T-cell (primary cell): ENCODE data around the gene SPRN. TPM values are rescaled to one million over a fixed set of nuclear protein-coding genes. Genes with fewer than 3 reads are reported as not detected.
"Not testable (repeated sequence)": the region's sequence is repeated elsewhere in the genome, so short reads cannot be mapped to it uniquely, and the experiment has no call there.

Experiments
- ATAC-seq, 4 experiments: fragments of 200-7000 bp in 3 of 4; fragments of 150-1000 bp in 1 of 4; cut with Tn5 transposase; replicated peaks in 1 of 4; 1 replicate in 3 of 4; 2 replicates in 1 of 4; pipeline ENCODE4 v1.10.0; 2021; ENCODE audit warnings: moderate library complexity in 3 of 4, mild to moderate bottlenecking in 2 of 4, moderate number of reproducible peaks in 1 of 4
- CTCF ChIA-PET, 2 donors: fragments of 300-600 bp; sonication (Branson Sonifier 250); formaldehyde crosslinking; loops; one replicate each; lab custom pipeline; 2022; ENCODE audit warnings: antibody characterized with exemption in 2 of 2; lab: Charles Lee
- POLR2A ChIA-PET, 2 donors: fragments of 300-600 bp; sonication (Branson Sonifier 250); formaldehyde crosslinking; loops; one replicate each; lab custom pipeline; 2022; ENCODE audit warnings: antibody characterized with exemption in 2 of 2; lab: Charles Lee
- DNase-seq, 35 experiments: peaks; one replicate each; pipeline versions ENCODE4 v3.0.0 to v3.0.0-alpha.2; 2013 to 2023
- H3K27ac ChIP-seq: one replicate; pipeline ENCODE4 v1.5.1; 2013; ENCODE audit warnings: low read length
- H3K27me3 ChIP-seq, 2 experiments: replicated peaks in 1 of 2; 1 replicate in 1 of 2; 2 replicates in 1 of 2; pipeline versions ENCODE4 v1.6.1 to v1.7.0; 2013; ENCODE audit warnings: low read length in 1 of 2, mixed read lengths in 1 of 2; ENCODE audit not compliant: control insufficient read depth in 2 of 2, insufficient read depth in 2 of 2; ENCODE audit errors: extremely low read depth in 1 of 2
- H3K36me3 ChIP-seq, 2 donors: 1 replicate in 1 of 2; 2 replicates in 1 of 2; pipeline versions ENCODE4 v1.6.1 to v1.7.0; 2013; ENCODE audit warnings: low read length in 1 of 2; ENCODE audit not compliant: control insufficient read depth in 2 of 2, insufficient read depth in 1 of 2; ENCODE audit errors: extremely low read depth in 1 of 2
- H3K4me1 ChIP-seq, 2 experiments: 1 replicate in 1 of 2; 2 replicates in 1 of 2; pipeline versions ENCODE4 v1.6.1 to v1.7.0; 2013; ENCODE audit warnings: low read length in 2 of 2, mixed read lengths in 1 of 2; ENCODE audit not compliant: insufficient read depth in 2 of 2, control insufficient read depth in 1 of 2; ENCODE audit errors: extremely low read depth in 1 of 2
- H3K4me3 ChIP-seq, 2 donors: 1 replicate in 1 of 2; 2 replicates in 1 of 2; pipeline versions ENCODE4 v1.5.1 to v1.7.0; 2013; ENCODE audit warnings: mild to moderate bottlenecking in 2 of 2, low read length in 1 of 2, moderate library complexity in 1 of 2; ENCODE audit not compliant: control insufficient read depth in 1 of 2; ENCODE audit errors: extremely low read depth in 1 of 2
- H3K9me3 ChIP-seq: 2 replicates; pipeline ENCODE4 v1.7.0; 2013
- H3K27ac Mint-ChIP-seq, 2 donors: one replicate each; pipeline ENCODE4 v1.8.0; 2020 to 2021; ENCODE audit warnings: mild to moderate bottlenecking in 2 of 2, mixed read lengths in 2 of 2
- H3K27me3 Mint-ChIP-seq, 2 donors: one replicate each; pipeline ENCODE4 v1.8.0; 2021 to 2022; ENCODE audit warnings: mixed read lengths in 2 of 2
- H3K36me3 Mint-ChIP-seq: one replicate; pipeline ENCODE4 v1.8.0; 2021; ENCODE audit warnings: mixed read lengths
- H3K4me1 Mint-ChIP-seq, 3 donors: one replicate each; pipeline ENCODE4 v1.8.0; 2020 to 2022; ENCODE audit warnings: mixed read lengths in 3 of 3, mild to moderate bottlenecking in 1 of 3
- H3K4me3 Mint-ChIP-seq, 3 donors: one replicate each; pipeline ENCODE4 v1.8.0; 2020 to 2022; ENCODE audit warnings: mild to moderate bottlenecking in 3 of 3, mixed read lengths in 3 of 3, moderate library complexity in 3 of 3
- H3K9me3 Mint-ChIP-seq, 3 donors: one replicate each; pipeline ENCODE4 v1.8.0; 2020 to 2022; ENCODE audit warnings: mixed read lengths in 3 of 3
- WGBS: methylation state at CpG from one replicate; pipeline ENCODE4 v1.1.5; 2013; ENCODE audit warnings: missing lambda C conversion rate; ENCODE audit not compliant: insufficient coverage; 5-methylcytosine and 5-hydroxymethylcytosine counted together
- total RNA-seq, 35 experiments: library from RNA in 6 of 35; stranded (reverse) in 6 of 35; fragments of 120-200 nt in 1 of 35; gene quantifications; one replicate each; pipeline versions ENCODE4 v1.2.1 to v1.2.4 and lab custom pipeline; 2013 to 2026

The SPRN gene, protein sequence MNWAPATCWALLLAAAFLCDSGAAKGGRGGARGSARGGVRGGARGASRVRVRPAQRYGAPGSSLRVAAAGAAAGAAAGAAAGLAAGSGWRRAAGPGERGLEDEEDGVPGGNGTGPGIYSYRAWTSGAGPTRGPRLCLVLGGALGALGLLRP
- under 1 TPM in 2 of 5 donors, not detected in 3; 0.06 to 0.12 TPM for total RNA-seq
- total RNA-seq (2013), result not detected
- 0 to 0.13 (median 0) reads per million in 29 experiments for total RNA-seq (lab: John Stamatoyannopoulos, UW)

DNA sequence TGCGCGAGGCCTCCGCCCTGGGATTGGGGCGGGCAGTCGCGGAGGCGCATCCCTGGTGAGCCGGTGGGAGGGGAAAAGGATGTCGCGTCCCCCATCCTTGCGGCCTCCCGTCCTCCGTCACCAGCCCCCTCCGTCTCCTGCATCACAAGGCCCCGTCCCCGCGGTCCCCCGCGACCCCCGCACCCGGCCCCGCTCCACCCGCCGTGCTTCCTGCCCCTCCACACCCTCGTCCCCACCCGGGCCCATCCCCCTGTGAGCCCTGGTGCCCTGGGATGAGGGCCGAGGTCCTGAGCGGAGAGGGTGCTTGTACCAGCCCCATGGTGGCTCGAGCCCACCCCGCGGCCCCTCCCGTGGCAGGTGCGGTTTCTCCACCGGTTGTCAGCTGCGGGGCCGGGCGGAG is at the start of gene SPRN:
Gene SPRN (minus strand): TSS at position 25 of the 400 bp plus-strand sequence. CDS start 944 bp downstream, outside the sequence.
- DNase-seq, H3K4me1 Mint-ChIP-seq, H3K9me3 ChIP-seq, H3K36me3 Mint-ChIP-seq, H3K36me3 ChIP-seq, POLR2A ChIA-PET, CTCF ChIA-PET, H3K27ac Mint-ChIP-seq, H3K4me1 ChIP-seq, H3K27ac ChIP-seq, H3K4me3 ChIP-seq: not testable (repeated sequence)
- peaks cover 0 to 16% of the 10 kb centered on the region in 2 donors for H3K27me3 Mint-ChIP-seq
- peaks cover 0 to 12% (median 6%) of the 10 kb centered on the region in 3 donors for H3K9me3 Mint-ChIP-seq
- no CpG with 5 or more reads among the region's 37 CpGs for WGBS
- peak within 1 kb of the TSS in 2 of 3 donors; percentile 21 to 67 for H3K4me3 Mint-ChIP-seq
- ATAC-seq, result peak in 2 of 4 experiments; percentile 14 to 20
- peaks cover 0 to 23% of the 10 kb centered on the region in 2 experiments for H3K27me3 ChIP-seq

DNA sequence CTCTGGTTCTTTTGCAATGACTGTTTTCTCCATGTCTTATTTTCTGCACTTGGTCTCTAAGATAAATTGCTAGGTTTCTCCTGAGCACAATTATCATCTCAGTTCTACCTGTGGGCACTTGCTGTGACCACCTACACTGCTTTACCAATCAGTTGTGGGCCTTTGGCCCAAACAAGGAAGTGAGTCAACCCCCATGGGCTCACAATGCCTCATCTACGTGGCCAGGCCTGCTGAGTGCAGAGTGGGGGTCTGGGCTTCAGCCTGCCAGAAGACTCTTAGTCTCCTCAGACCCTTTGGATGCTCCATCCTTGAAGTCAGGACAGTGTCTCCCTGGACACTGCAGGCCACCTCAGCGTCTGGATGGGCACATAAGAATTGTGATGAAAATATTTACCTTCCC is 49.6 kb upstream of the SPRN start:
- Mint-ChIP-seq H3K27me3 (no peaks in the 10 kb centered on the region), H3K9me3 (peaks cover 0 to 3% (median 2%) of the 10 kb centered on the region in 3 donors), H3K4me1 (peaks cover 23 to 37% (median 27%) of the 10 kb centered on the region in 3 donors), H3K36me3 (peaks cover 5% of the 10 kb centered on the region), H3K4me3 (no peak overlapping the region), H3K27ac (peak overlapping the region; percentile 46 to 79)
- no peaks in the 10 kb centered on the region for H3K9me3 ChIP-seq
- WGBS, result 50% methylated on average over 1 of the region's 2 CpGs
- no peak for DNase-seq
- peaks cover 0 to 42% of the 10 kb centered on the region in 2 experiments for H3K4me1 ChIP-seq
- H3K4me3 ChIP-seq, result no peak overlapping the region
- peak overlapping the region; percentile 46 for H3K27ac ChIP-seq
- ChIA-PET CTCF (no interaction called here), POLR2A (no interaction called here)
- H3K36me3 ChIP-seq, result no peaks in the 10 kb centered on the region
- H3K27me3 ChIP-seq, result no peaks in the 10 kb centered on the region
- ATAC-seq, result no peak

DNA sequence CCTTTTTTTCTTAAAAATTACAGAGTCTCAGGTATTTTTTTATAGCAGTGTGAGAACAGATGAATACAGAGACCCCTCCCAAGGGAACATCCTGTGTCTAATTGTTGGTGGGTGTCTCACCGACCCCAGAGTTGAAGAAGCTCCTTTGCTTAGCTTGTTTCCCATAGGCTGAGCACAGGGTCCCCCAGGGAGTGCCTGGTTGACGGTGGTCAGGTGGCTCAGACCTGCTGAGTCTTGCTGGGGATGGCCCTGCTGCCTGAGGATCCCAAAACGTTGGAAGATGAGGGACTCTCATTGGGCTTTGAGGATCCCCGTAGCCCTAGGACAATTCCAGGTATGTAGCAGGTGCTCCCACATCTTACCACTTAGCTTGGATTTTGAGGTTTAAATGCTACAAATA is 48.8 kb upstream of the SPRN start:
- WGBS, result 83% methylated on average over 2 of the region's 4 CpGs
- peak overlapping the region in 1 of 2 donors; percentile 79 for H3K27ac Mint-ChIP-seq
- ChIA-PET CTCF (no interaction called here), POLR2A (no interaction called here)
- H3K9me3 Mint-ChIP-seq, result peaks cover 0 to 4% (median 3%) of the 10 kb centered on the region in 3 donors
- H3K4me1 ChIP-seq, result peaks cover 0 to 42% of the 10 kb centered on the region in 2 experiments
- DNase-seq (no peak), ATAC-seq (no peak)
- no peaks in the 10 kb centered on the region for H3K27me3 Mint-ChIP-seq
- H3K4me3 ChIP-seq, result no peak overlapping the region
- H3K36me3 Mint-ChIP-seq, result peaks cover 9% of the 10 kb centered on the region
- no peaks in the 10 kb centered on the region for H3K9me3 ChIP-seq
- peaks cover 23 to 37% (median 27%) of the 10 kb centered on the region in 3 donors for H3K4me1 Mint-ChIP-seq
- no peak overlapping the region for H3K4me3 Mint-ChIP-seq
- peak overlapping the region; percentile 46 for H3K27ac ChIP-seq
- no peaks in the 10 kb centered on the region for H3K27me3 ChIP-seq
- H3K36me3 ChIP-seq, result no peaks in the 10 kb centered on the region

DNA sequence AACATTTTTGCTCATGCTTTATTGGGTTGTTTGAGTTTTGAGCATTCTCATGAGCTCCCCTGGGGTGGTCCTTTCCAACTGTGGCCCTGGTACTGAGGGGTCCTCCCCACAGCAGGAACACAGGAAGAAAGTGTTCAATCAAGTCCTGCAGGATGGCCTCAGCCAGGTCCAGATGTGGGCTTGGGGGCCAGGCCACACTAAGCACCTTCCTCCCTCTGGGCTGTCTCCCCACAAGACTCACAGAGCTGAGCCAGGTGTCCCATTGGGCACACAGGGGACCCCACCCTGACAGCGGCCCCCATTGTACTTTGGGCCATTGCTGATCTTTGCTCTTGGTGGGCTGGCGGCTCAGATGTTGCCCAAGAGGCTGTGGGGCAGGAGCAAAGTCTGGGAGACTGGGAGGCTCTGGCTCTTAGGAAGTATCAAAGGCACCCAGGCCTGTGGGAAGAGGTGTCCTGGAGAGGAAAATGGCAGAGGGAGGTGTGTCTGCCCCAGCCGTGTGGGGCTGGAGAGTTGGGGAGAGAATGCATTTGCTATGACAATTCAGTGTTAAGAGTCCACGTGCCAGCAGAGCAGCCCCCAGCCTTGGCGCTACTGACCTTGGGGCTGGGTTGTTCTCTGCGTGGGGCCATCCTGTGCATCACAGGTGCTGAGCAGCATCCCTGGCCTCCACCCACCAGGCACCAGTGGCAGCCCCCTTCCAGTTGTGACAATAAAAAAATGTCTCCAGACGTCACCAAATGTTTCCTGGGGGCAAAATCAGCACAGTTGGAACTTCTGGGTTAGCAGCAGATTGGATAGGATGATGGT is 47.1 kb upstream of the SPRN start:
- H3K9me3 ChIP-seq, result no peaks in the 10 kb centered on the region
- peaks cover 20 to 33% (median 27%) of the 10 kb centered on the region in 3 donors for H3K4me1 Mint-ChIP-seq
- no peaks in the 10 kb centered on the region for H3K27me3 ChIP-seq
- no peak overlapping the region for H3K4me3 Mint-ChIP-seq
- no peak overlapping the region for H3K27ac ChIP-seq
- peaks cover 0 to 42% of the 10 kb centered on the region in 2 experiments for H3K4me1 ChIP-seq
- H3K9me3 Mint-ChIP-seq, result peaks cover 0 to 4% (median 3%) of the 10 kb centered on the region in 3 donors
- no peak for ATAC-seq
- no peaks in the 10 kb centered on the region for H3K36me3 ChIP-seq
- WGBS, result 96% methylated on average over 4 of the region's 7 CpGs
- DNase-seq, result no peak
- peak overlapping the region in 1 of 2 donors; percentile 52 for H3K27ac Mint-ChIP-seq
- POLR2A ChIA-PET, result no interaction called here
- CTCF ChIA-PET, result interaction anchor here in 1 of 2 donors (0.6 kb wide), 1 partner anchor 21 kb away, joined by 4 read pairs; no protein-coding TSS in a partner anchor
- H3K36me3 Mint-ChIP-seq, result peaks cover 22% of the 10 kb centered on the region
- peaks cover 0 to under 1% of the 10 kb centered on the region in 2 donors for H3K27me3 Mint-ChIP-seq
- H3K4me3 ChIP-seq, result no peak overlapping the region

DNA sequence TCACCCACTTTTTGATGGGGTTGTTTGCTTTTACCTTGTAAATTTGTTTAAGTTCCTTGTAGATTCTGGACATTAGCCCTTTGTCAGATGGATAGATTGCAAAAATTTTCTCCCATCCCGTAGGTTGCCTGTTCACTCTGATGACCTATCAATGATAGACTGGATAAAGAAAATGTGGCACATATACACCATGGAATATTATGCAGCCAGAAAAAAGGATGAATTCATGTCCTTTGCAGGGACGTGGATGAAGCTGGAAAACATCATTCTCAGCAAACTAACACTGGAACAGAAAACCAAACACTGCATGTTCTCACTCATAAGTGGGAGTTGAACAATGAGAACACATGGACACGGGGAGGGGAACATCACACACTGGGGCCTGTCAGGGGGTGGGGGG is 44.8 kb upstream of the SPRN start:
- Mint-ChIP-seq H3K36me3 (peaks cover 26% of the 10 kb centered on the region), H3K4me1 (peaks cover under 1 to 16% (median 9%) of the 10 kb centered on the region in 3 donors)
- DNase-seq, ATAC-seq, H3K27ac ChIP-seq, H3K27ac Mint-ChIP-seq, H3K4me3 Mint-ChIP-seq, H3K4me3 ChIP-seq, H3K27me3 Mint-ChIP-seq, H3K36me3 ChIP-seq, H3K27me3 ChIP-seq, H3K9me3 ChIP-seq, CTCF ChIA-PET, POLR2A ChIA-PET, H3K9me3 Mint-ChIP-seq: not testable (repeated sequence)
- H3K4me1 ChIP-seq, result peaks cover 0 to 19% of the 10 kb centered on the region in 2 experiments
- no CpG with 5 or more reads among the region's 3 CpGs for whole genome bisulfite sequencing

DNA sequence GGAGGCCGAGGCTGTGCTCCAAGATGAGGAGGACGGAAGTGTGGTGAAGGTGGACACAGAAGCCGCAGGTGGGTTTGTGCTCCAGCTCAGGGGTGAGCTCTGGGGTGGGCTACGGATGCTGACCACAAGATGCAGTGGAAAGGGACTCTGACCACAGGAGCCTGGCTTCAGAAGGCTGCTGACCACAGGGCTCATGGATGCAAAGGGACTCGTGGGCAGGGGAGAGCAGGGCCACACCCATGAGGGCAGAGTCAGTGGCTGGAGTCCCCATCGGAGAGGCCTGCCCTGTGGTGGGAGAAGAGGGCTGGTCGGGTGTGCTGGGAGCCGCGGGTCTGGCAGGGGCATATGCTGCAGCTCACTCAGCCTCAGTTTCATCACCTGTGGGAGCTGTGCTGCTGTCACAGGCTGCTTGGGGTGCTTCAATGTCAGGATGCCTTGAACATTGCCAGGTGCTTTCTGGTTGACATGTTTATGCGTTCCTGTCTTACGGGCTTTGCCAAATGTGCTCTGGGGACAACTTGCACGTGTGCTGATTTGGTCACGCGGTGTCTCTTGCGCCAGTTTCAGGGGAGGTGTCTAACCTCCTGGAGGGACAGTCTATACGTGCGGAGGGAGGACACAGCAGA is 43.0 kb upstream of the SPRN start:
- ChIA-PET CTCF (no interaction called here), POLR2A (interaction anchor here in 1 of 2 donors (0.5 kb wide), 1 partner anchor 472 kb away, joined by 4 read pairs; no protein-coding TSS in a partner anchor)
- peaks cover 0 to 4% of the 10 kb centered on the region in 2 experiments for H3K27me3 ChIP-seq
- no peak overlapping the region for H3K27ac ChIP-seq
- H3K36me3 ChIP-seq, result no peaks in the 10 kb centered on the region
- peaks cover 0 to 7% of the 10 kb centered on the region in 2 experiments for H3K4me1 ChIP-seq
- WGBS, result 87% methylated on average over 17 of the region's 17 CpGs
- Mint-ChIP-seq H3K4me1 (peaks cover 0 to 5% (median 0%) of the 10 kb centered on the region in 3 donors), H3K4me3 (no peak overlapping the region), H3K27me3 (peaks cover 0 to 4% of the 10 kb centered on the region in 2 donors), H3K27ac (peak overlapping the region in 1 of 2 donors; percentile 22), H3K36me3 (peaks cover 26% of the 10 kb centered on the region), H3K9me3 (peaks cover 0 to 4% (median 3%) of the 10 kb centered on the region in 3 donors)
- H3K4me3 ChIP-seq, result no peak overlapping the region
- no peak for DNase-seq
- H3K9me3 ChIP-seq, result no peaks in the 10 kb centered on the region
- no peak for ATAC-seq
